ENCODE data around the gene SORT1.

GRCh38 chr1:109423498-109423897 is 25.8 kb upstream of the SORT1 start:
- TF ChIP-seq POLR2AphosphoS5 (IDR thresholded peaks at IDR 0.05; ENCODE audit: borderline replicate concordance, low read depth, low read length) (no peak), EZH2 (IDR thresholded peaks at IDR 0.05) (no peak), FOXP2 (optimal IDR thresholded peaks at IDR 0.05; ENCODE audit: control extremely low read depth, extremely low read length, insufficient read depth) (no peak)
